Measurements from ENCODE around the gene RAD51B.

- TF ChIP-seq POLR2A (IDR thresholded peaks at IDR 0.05) (no peak), CTCF (IDR thresholded peaks at IDR 0.05) (no peak), POLR2AphosphoS5 (IDR thresholded peaks at IDR 0.05) (no peak), EP300 (IDR thresholded peaks at IDR 0.05) (no peak)
Measured at GRCh38 chr14:68450391-68451120, 631.0 kb downstream of the RAD51B start.
